Mesodermal cell (in vitro differentiated cells): ENCODE results near the gene USP27X.

Experiments
- H3K27ac ChIP-seq: 2 replicates; pipeline ENCODE4 v1.7.0; 2013; ENCODE audit warnings: mild to moderate bottlenecking, low read depth, low read length, moderate library complexity; ENCODE audit not compliant: severe bottlenecking
- H3K36me3 ChIP-seq: 2 replicates; pipeline ENCODE4 v1.7.1; 2013; ENCODE audit warnings: mild to moderate bottlenecking, low read length, moderate library complexity; ENCODE audit not compliant: control insufficient read depth, insufficient read depth
- H3K4me1 ChIP-seq: one replicate; pipeline ENCODE4 v1.7.1; 2013; ENCODE audit warnings: mild to moderate bottlenecking, low read length; ENCODE audit not compliant: insufficient read depth, control insufficient read depth, poor library complexity, severe bottlenecking
- H3K4me3 ChIP-seq: 2 replicates; pipeline ENCODE4 v1.7.0; 2013; ENCODE audit warnings: low read length, control low read depth, mild to moderate bottlenecking; ENCODE audit not compliant: insufficient read depth, poor library complexity, severe bottlenecking; ENCODE audit errors: extremely low read depth
- H3K9me3 ChIP-seq: 2 replicates; pipeline ENCODE4 v1.7.1; 2013; ENCODE audit warnings: mild to moderate bottlenecking, low read length, moderate library complexity; ENCODE audit not compliant: control insufficient read depth
- WGBS, 2 experiments: methylation state at CpG; one replicate each; pipeline ENCODE4 v1.1.5; 2013; ENCODE audit warnings: missing lambda C conversion rate in 2 of 2; ENCODE audit not compliant: insufficient coverage in 2 of 2; 5-methylcytosine and 5-hydroxymethylcytosine counted together

Gene USP27X

GRCh38 chrX:49884290-49884862 lies 5.1 kb downstream of the USP27X start:
- Histone ChIP-seq H3K27ac (no peak overlapping the region), H3K4me1 (no peaks in the 10 kb centered on the region), H3K36me3 (peaks cover 8% of the 10 kb centered on the region), H3K4me3 (no peak overlapping the region), H3K9me3 (peaks cover 5% of the 10 kb centered on the region)
- WGBS, 2 experiments = 30 to 48% methylated on average over 2 to 3 of the region's 7 CpGs

- no peaks in the 10 kb centered on the region for H3K36me3 ChIP-seq
- no peak overlapping the region for H3K27ac ChIP-seq
- no peaks in the 10 kb centered on the region for H3K4me1 ChIP-seq
- H3K4me3 ChIP-seq = no peak overlapping the region
- WGBS, 2 experiments = 80% methylated on average over 1 of the region's 4 CpGs; no CpG with 5 or more reads in 1 of the 2 experiments
- peaks cover 4% of the 10 kb centered on the region for H3K9me3 ChIP-seq
Measured at GRCh38 chrX:49892542-49892941, 13.3 kb downstream of the USP27X start.

- Histone ChIP-seq H3K4me1 (no peaks in the 10 kb centered on the region), H3K4me3 (no peak overlapping the region), H3K36me3 (no peaks in the 10 kb centered on the region), H3K27ac (no peak overlapping the region), H3K9me3 (peaks cover 4% of the 10 kb centered on the region)
- 84% methylated on average over 2 of the region's 4 CpGs; no CpG with 5 or more reads in 1 of the 2 experiments for WGBS, 2 experiments
Measured at GRCh38 chrX:49896951-49897350, 17.7 kb downstream of the USP27X start.

GRCh38 chrX:49901048-49901447 lies 21.8 kb downstream of the USP27X start:
- H3K9me3 ChIP-seq = peaks cover 4% of the 10 kb centered on the region
- no peaks in the 10 kb centered on the region for H3K4me1 ChIP-seq
- H3K36me3 ChIP-seq = no peaks in the 10 kb centered on the region
- no peak overlapping the region for H3K27ac ChIP-seq
- H3K4me3 ChIP-seq = no peak overlapping the region

GRCh38 chrX:49910344-49910743 lies 31.1 kb downstream of the USP27X start:
- Histone ChIP-seq H3K9me3 (no peaks in the 10 kb centered on the region), H3K27ac (no peak overlapping the region)
- 80% methylated on average over 1 of the region's 3 CpGs; no CpG with 5 or more reads in 1 of the 2 experiments for WGBS, 2 experiments

GRCh38 chrX:49912086-49912485 lies 32.8 kb downstream of the USP27X start:
- Histone ChIP-seq H3K4me1 (no peaks in the 10 kb centered on the region), H3K27ac (no peak overlapping the region), H3K9me3 (no peaks in the 10 kb centered on the region), H3K4me3 (no peak overlapping the region), H3K36me3 (no peaks in the 10 kb centered on the region)
- 83% methylated on average over 1 of the region's 3 CpGs; no CpG with 5 or more reads in 1 of the 2 experiments for WGBS, 2 experiments

More at GRCh38 chrX:49910344-49910743, 31.1 kb downstream of the USP27X start:
- no peaks in the 10 kb centered on the region for H3K4me1 ChIP-seq
- H3K4me3 ChIP-seq = no peak overlapping the region
- no peaks in the 10 kb centered on the region for H3K36me3 ChIP-seq

- Histone ChIP-seq H3K36me3 (no peaks in the 10 kb centered on the region), H3K4me3 (no peak overlapping the region), H3K27ac (no peak overlapping the region), H3K9me3 (no peaks in the 10 kb centered on the region), H3K4me1 (no peaks in the 10 kb centered on the region)
- 86 to 92% methylated on average over 1 to 2 of the region's 3 CpGs for WGBS, 2 experiments
Measured at GRCh38 chrX:49912861-49913260, 33.6 kb downstream of the USP27X start.

- Histone ChIP-seq H3K27ac (no peak overlapping the region), H3K4me3 (no peak overlapping the region), H3K36me3 (no peaks in the 10 kb centered on the region), H3K9me3 (no peaks in the 10 kb centered on the region), H3K4me1 (no peaks in the 10 kb centered on the region)
- WGBS, 2 experiments = 70 to 75% methylated on average over 1 to 4 of the region's 8 CpGs
Measured at GRCh38 chrX:49915361-49916222, 36.3 kb downstream of the USP27X start.

GRCh38 chrX:49919617-49920016 lies 40.3 kb downstream of the USP27X start:
- Histone ChIP-seq H3K27ac (no peak overlapping the region), H3K36me3 (no peaks in the 10 kb centered on the region), H3K4me3 (no peak overlapping the region), H3K9me3 (no peaks in the 10 kb centered on the region), H3K4me1 (peaks cover 8% of the 10 kb centered on the region)
- WGBS, 2 experiments = 100% methylated on average over 1 of the region's 8 CpGs; no CpG with 5 or more reads in 1 of the 2 experiments

GRCh38 chrX:49921109-49921508 lies 41.8 kb downstream of the USP27X start:
- H3K9me3 ChIP-seq = no peaks in the 10 kb centered on the region
- no peak overlapping the region for H3K27ac ChIP-seq
- H3K4me3 ChIP-seq = no peak overlapping the region
- no CpG with 5 or more reads among the region's 2 CpGs for WGBS, 2 experiments
- H3K4me1 ChIP-seq = peaks cover 15% of the 10 kb centered on the region
- peaks cover 10% of the 10 kb centered on the region for H3K36me3 ChIP-seq
